HepG2 (cell line): Measurements from ENCODE around the gene LYST.

Experiments
- EP300 ChIP-seq, 3 experiments: sonication (generic) in 1 of 3; formaldehyde crosslinking in 1 of 3; IDR thresholded peaks; 2 replicates each; pipeline versions ENCODE4 v1.5.1 to v1.6.1; 2011 to 2020; ENCODE audit warnings: low read depth in 2 of 3, low read length in 2 of 3, borderline replicate concordance in 1 of 3, improper control_type of control experiment in 1 of 3, mild to moderate bottlenecking in 1 of 3, missing genetic modification reagents in 1 of 3, moderate library complexity in 1 of 3
- ETV5 ChIP-seq: IDR thresholded peaks from 2 replicates; pipeline ENCODE4 v1.6.1; 2018; ENCODE audit warnings: missing biosample characterization, missing genetic modification reagents, inconsistent platforms, borderline replicate concordance
- KLF16 ChIP-seq, 2 experiments: sonication (generic) in 1 of 2; formaldehyde crosslinking in 1 of 2; IDR thresholded peaks; 2 replicates each; pipeline versions ENCODE4 v1.6.1 to v1.8.0; 2016 to 2023; ENCODE audit warnings: missing genetic modification reagents in 2 of 2, missing compliant biosample characterization in 1 of 2
- MTF2 ChIP-seq: sonication (generic); formaldehyde crosslinking; IDR thresholded peaks from 2 replicates; pipeline ENCODE4 v1.5.0; 2020; ENCODE audit warnings: missing genetic modification reagents, borderline replicate concordance
- PHF5A ChIP-seq: IDR thresholded peaks from one replicate; pipeline ENCODE4 v1.6.1; 2018; ENCODE audit warnings: low read depth, missing genetic modification reagents; ENCODE audit not compliant: unreplicated experiment
- POLR2A ChIP-seq, 2 experiments: IDR thresholded peaks; 2 replicates each; pipeline ENCODE4 v1.6.1; 2011; ENCODE audit warnings: low read depth in 2 of 2, low read length in 2 of 2, mild to moderate bottlenecking in 1 of 2, moderate library complexity in 1 of 2; ENCODE audit not compliant: insufficient read depth in 1 of 2
- TBP ChIP-seq: sonication (generic); formaldehyde crosslinking; IDR thresholded peaks from 2 replicates; pipeline ENCODE4 v1.5.0; 2020; ENCODE audit warnings: missing genetic modification reagents

- no peak for TF ChIP-seq EP300 (IDR thresholded peaks at IDR 0.05; ENCODE audit: low read depth in 2 of 2, low read length in 2 of 2)
- TF ChIP-seq EP300 (CRISPR knock-in tag; IDR thresholded peaks at IDR 0.05; ENCODE audit: borderline replicate concordance): no peak
- no peak for TF ChIP-seq TBP (CRISPR knock-in tag)
- no peak for TF ChIP-seq PHF5A (CRISPR knock-in tag)
- TF ChIP-seq ETV5 (CRISPR knock-in tag): no peak
- no peak for TF ChIP-seq KLF16 (CRISPR knock-in tag; IDR thresholded peaks at IDR 0.05)
- TF ChIP-seq POLR2A (IDR thresholded peaks at IDR 0.05; ENCODE audit: insufficient read depth in 1 of 2, low read depth in 2 of 2, low read length in 2 of 2): no peak
- TF ChIP-seq MTF2 (CRISPR knock-in tag): no peak
Observed at GRCh38 chr1:235875036-235875597, 8.4 kb upstream of the LYST start.
